CD4-positive, alpha-beta T cell (primary cell): ENCODE results near the gene CTPS2. TPM values are rescaled to one million over a fixed set of nuclear protein-coding genes. Genes with fewer than 3 reads are reported as not detected.
"Not testable (repeated sequence)": the region's sequence is repeated elsewhere in the genome, so short reads cannot be mapped to it uniquely, and the experiment has no call there.

ENCODE experiments used
- ATAC-seq: fragments of 200-7000 bp; cut with Tn5 transposase; one replicate; pipeline ENCODE4 v1.10.0; 2022; ENCODE audit warnings: mild to moderate bottlenecking; ENCODE audit not compliant: poor library complexity
- CTCF ChIA-PET: fragments of 350-600 bp; sonication (Branson Sonifier 250); formaldehyde crosslinking; loops from one replicate; lab custom pipeline; 2021; ENCODE audit warnings: antibody characterized with exemption, inconsistent platforms; lab: Charles Lee
- POLR2A ChIA-PET: fragments of 350-600 bp; sonication (Branson Sonifier 250); formaldehyde crosslinking; loops from one replicate; lab custom pipeline; 2021; ENCODE audit warnings: antibody characterized with exemption, inconsistent platforms; lab: Charles Lee
- DNase-seq, 14 experiments: peaks; one replicate each; pipeline ENCODE4 v3.0.0-alpha.2; 2013 to 2020; ENCODE audit warnings: mixed read lengths in 2 of 14
- H3K27ac ChIP-seq, 2 donors: one replicate each; pipeline versions ENCODE4 v1.5.1 to v1.7.0; 2013; ENCODE audit warnings: low read length in 2 of 2, low read depth in 1 of 2, mild to moderate bottlenecking in 1 of 2
- H3K27me3 ChIP-seq, 2 experiments: 1 replicate in 1 of 2; 2 replicates in 1 of 2; pipeline versions ENCODE4 v1.6.1 to v1.7.0; 2013; ENCODE audit warnings: low read length in 2 of 2, control low read depth in 1 of 2, mild to moderate bottlenecking in 1 of 2, moderate library complexity in 1 of 2; ENCODE audit not compliant: insufficient read depth in 2 of 2, control insufficient read depth in 1 of 2
- H3K36me3 ChIP-seq: one replicate; pipeline ENCODE4 v1.6.1; 2013; ENCODE audit warnings: low read length, control low read depth; ENCODE audit not compliant: insufficient read depth
- H3K4me1 ChIP-seq: one replicate; pipeline ENCODE4 v1.6.1; 2013; ENCODE audit warnings: low read length, control low read depth; ENCODE audit not compliant: insufficient read depth
- H3K4me3 ChIP-seq: one replicate; pipeline ENCODE4 v1.5.1; 2013; ENCODE audit warnings: mild to moderate bottlenecking, low read length, moderate library complexity
- H3K9me3 ChIP-seq, 2 experiments: 1 replicate in 1 of 2; 2 replicates in 1 of 2; pipeline versions ENCODE4 v1.6.1 to v1.7.0; 2013; ENCODE audit warnings: low read length in 2 of 2, mild to moderate bottlenecking in 2 of 2, control low read depth in 1 of 2, moderate library complexity in 1 of 2; ENCODE audit not compliant: control insufficient read depth in 1 of 2, insufficient read depth in 1 of 2
- H3K27ac Mint-ChIP-seq: one replicate; pipeline ENCODE4 v1.8.0; 2020; ENCODE audit warnings: mixed read lengths
- H3K27me3 Mint-ChIP-seq: one replicate; pipeline ENCODE4 v1.8.0; 2021; ENCODE audit warnings: mixed read lengths
- H3K36me3 Mint-ChIP-seq: one replicate; pipeline ENCODE4 v1.8.0; 2021; ENCODE audit warnings: low read depth, mixed read lengths
- H3K4me1 Mint-ChIP-seq: one replicate; pipeline ENCODE4 v1.8.0; 2021; ENCODE audit warnings: low read depth, mixed read lengths
- H3K4me3 Mint-ChIP-seq: one replicate; pipeline ENCODE4 v1.8.0; 2020; ENCODE audit warnings: mild to moderate bottlenecking, mixed read lengths
- H3K9me3 Mint-ChIP-seq: one replicate; pipeline ENCODE4 v1.8.0; 2020; ENCODE audit warnings: mixed read lengths
- intact Hi-C, 2 experiments: fragments of 100-400 bp; cut with DNase I in 1 of 2; cut with micrococcal nuclease in 1 of 2; formaldehyde crosslinking; loops; one replicate each; pipeline versions ENCODE4 v1.15.1 to v1.9.0; 2023 to 2025; cut with DNase I, micrococcal nuclease
- total RNA-seq, 174 experiments: library from RNA in 2 of 174; stranded (reverse) in 2 of 174; gene quantifications; one replicate each; pipeline ENCODE4 v1.2.3 and lab custom pipeline; 2021 to 2026
- TF ChIP-seq, protein P1 (sequence below): fragments of 200-600 bp; IDR thresholded peaks from one replicate; pipeline ENCODE4 v1.8.0; 2022; ENCODE audit warnings: antibody characterized with exemption, mild to moderate bottlenecking

CTPS2 gene
- total RNA-seq, 2 experiments from 2014 or later, result 3.8 to 4.6 TPM

DNA sequence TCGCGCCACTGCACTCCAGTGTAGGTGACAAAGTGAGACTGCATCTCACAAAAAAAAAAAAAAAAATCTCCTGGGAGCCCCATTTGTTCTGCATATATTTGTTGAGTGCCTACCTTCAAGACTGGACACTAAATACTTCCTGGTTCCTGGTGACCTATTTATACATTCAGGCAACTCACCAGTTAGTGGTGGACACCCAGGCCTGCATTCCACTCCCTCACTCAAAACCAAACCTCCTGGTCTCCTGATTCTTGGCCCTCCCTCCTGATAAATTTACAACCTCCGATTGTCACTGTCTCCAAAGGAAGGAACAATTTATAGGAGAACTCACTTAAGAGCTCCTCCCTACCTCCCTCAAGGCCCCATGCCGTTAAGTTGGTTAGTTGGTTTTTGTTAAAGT lies 10.0 kb upstream of the CTPS2 start:
- ATAC-seq (no peak), DNase-seq (no peak)
- H3K27ac Mint-ChIP-seq, result no peak overlapping the region
- Histone ChIP-seq H3K4me3 (no peak overlapping the region), H3K27me3 (no peaks in the 10 kb centered on the region), H3K36me3 (peaks cover 5% of the 10 kb centered on the region), H3K9me3 (no peaks in the 10 kb centered on the region), H3K27ac (no peak overlapping the region), H3K4me1 (peaks cover 20% of the 10 kb centered on the region)
- no peaks in the 10 kb centered on the region for H3K9me3 Mint-ChIP-seq
- ChIA-PET POLR2A (interaction anchor here (1.2 kb wide), 1 partner anchor 10 kb away, joined by 3 read pairs; the partner anchor contains the start of gene CTPS2), CTCF (no interaction called here)
- peaks cover 57% of the 10 kb centered on the region for H3K4me1 Mint-ChIP-seq
- peaks cover 43% of the 10 kb centered on the region for H3K36me3 Mint-ChIP-seq
- intact Hi-C loops, result loop anchor here (5.0 kb wide), 2 partner anchors 35 to 145 kb away; no protein-coding TSS in a partner anchor
- TF ChIP-seq, protein P1, sequence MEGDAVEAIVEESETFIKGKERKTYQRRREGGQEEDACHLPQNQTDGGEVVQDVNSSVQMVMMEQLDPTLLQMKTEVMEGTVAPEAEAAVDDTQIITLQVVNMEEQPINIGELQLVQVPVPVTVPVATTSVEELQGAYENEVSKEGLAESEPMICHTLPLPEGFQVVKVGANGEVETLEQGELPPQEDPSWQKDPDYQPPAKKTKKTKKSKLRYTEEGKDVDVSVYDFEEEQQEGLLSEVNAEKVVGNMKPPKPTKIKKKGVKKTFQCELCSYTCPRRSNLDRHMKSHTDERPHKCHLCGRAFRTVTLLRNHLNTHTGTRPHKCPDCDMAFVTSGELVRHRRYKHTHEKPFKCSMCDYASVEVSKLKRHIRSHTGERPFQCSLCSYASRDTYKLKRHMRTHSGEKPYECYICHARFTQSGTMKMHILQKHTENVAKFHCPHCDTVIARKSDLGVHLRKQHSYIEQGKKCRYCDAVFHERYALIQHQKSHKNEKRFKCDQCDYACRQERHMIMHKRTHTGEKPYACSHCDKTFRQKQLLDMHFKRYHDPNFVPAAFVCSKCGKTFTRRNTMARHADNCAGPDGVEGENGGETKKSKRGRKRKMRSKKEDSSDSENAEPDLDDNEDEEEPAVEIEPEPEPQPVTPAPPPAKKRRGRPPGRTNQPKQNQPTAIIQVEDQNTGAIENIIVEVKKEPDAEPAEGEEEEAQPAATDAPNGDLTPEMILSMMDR, result no peak
- H3K4me3 Mint-ChIP-seq, result peak overlapping the region; percentile 27
- H3K27me3 Mint-ChIP-seq, result no peaks in the 10 kb centered on the region

GRCh38 chrX:16719334-16720084 lies 7.0 kb upstream of the CTPS2 start, which contains the start of gene SYAP1:
Gene SYAP1 (plus strand): TSS chrX:16719612. CDS start chrX:16719725, 113 bp downstream.
- Mint-ChIP-seq H3K27ac (peak within 1 kb of the TSS; percentile 100), H3K9me3 (no peaks in the 10 kb centered on the region), H3K27me3 (no peaks in the 10 kb centered on the region), H3K36me3 (peaks cover 23% of the 10 kb centered on the region), H3K4me3 (peak within 1 kb of the TSS; percentile 97), H3K4me1 (peaks cover 44% of the 10 kb centered on the region)
- DNase-seq (peak; percentile 81 to 98 (median 92)), ATAC-seq (peak; percentile 86)
- Histone ChIP-seq H3K4me1 (peaks cover 20% of the 10 kb centered on the region), H3K4me3 (peak within 1 kb of the TSS; percentile 69), H3K27me3 (no peaks in the 10 kb centered on the region), H3K36me3 (peaks cover 3% of the 10 kb centered on the region), H3K9me3 (no peaks in the 10 kb centered on the region), H3K27ac (peak within 1 kb of the TSS; percentile 89 to 96)
- intact Hi-C loops, result loop anchor here (2.0 to 10.0 kb wide), 7 partner anchors 38 to 1383 kb away; partner anchors contain the start of genes TXLNG (in 2 of the 2) and AP1S2 (in 1 of the 2)
- TF ChIP-seq, protein P1, result no peak
- ChIA-PET CTCF (no interaction called here), POLR2A (interaction anchor here (0.6 to 1.4 kb wide), 8 partner anchors 11 to 1018 kb away, joined by 3 to 9 read pairs (median 4); partner anchors contain the start of genes AP1S2, CA5B and TXLNG)

DNA sequence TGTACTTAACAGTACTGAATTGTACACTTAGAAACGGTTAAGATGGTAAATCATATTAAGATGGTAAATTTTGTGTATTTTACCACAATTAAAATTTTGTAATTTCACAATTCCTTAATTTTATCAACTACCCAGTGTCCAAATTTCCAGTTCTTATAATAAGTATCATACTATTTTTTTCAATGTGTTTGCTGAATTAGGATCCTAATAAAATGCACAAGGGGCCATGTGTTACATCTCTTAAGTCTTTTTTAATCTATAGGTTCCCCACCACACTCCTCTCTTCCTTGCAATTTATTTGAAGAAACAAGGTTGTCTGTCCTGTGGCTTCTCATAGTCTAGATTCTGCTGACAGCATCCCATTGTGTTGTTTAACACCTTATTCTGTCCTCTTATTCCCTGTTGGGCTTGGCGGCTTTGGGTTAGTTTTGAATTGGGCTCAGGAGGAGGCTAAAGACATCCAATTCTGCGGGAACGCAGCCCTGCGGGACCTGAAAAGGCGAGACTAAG lies 6.4 kb upstream of the CTPS2 start:
- H3K36me3 ChIP-seq, result no peaks in the 10 kb centered on the region
- H3K4me1 ChIP-seq, result peaks cover 20% of the 10 kb centered on the region
- CTCF ChIA-PET, result interaction anchor here (0.6 kb wide), 1 partner anchor 15 kb away, joined by 3 read pairs; no protein-coding TSS in a partner anchor
- POLR2A ChIA-PET, result interaction anchor here (0.8 to 1.4 kb wide), 5 partner anchors 67 to 1019 kb away, joined by 3 to 9 read pairs (median 4); partner anchors contain the start of genes AP1S2, CA5B and TXLNG
- Mint-ChIP-seq H3K4me3 (peak overlapping the region; percentile 97), H3K27me3 (no peaks in the 10 kb centered on the region), H3K4me1 (peaks cover 41% of the 10 kb centered on the region), H3K27ac (peak overlapping the region; percentile 100), H3K36me3 (peaks cover 21% of the 10 kb centered on the region), H3K9me3 (no peaks in the 10 kb centered on the region)
- no peaks in the 10 kb centered on the region for H3K27me3 ChIP-seq
- H3K4me3 ChIP-seq, result peak overlapping the region; percentile 69
- TF ChIP-seq, protein P1, result no peak
- no peaks in the 10 kb centered on the region for H3K9me3 ChIP-seq
- no peak for DNase-seq
- H3K27ac ChIP-seq, result peak overlapping the region; percentile 89 to 96
- intact Hi-C loops, result loop anchor here (2.0 to 10.0 kb wide), 4 partner anchors 68 to 1044 kb away; partner anchors contain the start of genes TXLNG (in 2 of the 2) and AP1S2 (in 1 of the 2)
- ATAC-seq, result peak; percentile 22

DNA sequence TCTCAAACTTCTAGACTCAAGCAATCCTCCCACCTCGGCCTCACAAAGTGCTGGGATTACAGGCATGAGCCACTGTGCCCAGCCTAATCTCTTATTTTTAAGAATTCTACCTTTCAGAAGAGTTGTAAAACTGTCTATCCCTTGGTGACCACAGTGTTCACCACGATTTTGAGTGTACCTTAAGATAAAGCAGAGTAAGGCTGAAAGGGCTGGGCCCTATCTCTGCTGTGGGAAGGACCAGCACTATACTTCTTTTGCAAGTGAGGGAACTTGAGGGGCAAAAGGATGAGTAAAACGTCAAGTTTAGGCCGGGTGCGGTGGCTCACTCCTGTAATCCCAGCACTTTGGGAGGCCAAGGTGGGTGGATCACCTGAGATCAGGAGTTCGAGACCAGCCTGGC lies 4.0 kb upstream of the CTPS2 start:
- H3K9me3 ChIP-seq, H3K27me3 ChIP-seq, ATAC-seq, H3K9me3 Mint-ChIP-seq, H3K4me3 ChIP-seq, DNase-seq, CTCF ChIA-PET, H3K27ac ChIP-seq, H3K36me3 ChIP-seq, POLR2A ChIA-PET, H3K27me3 Mint-ChIP-seq, H3K4me3 Mint-ChIP-seq, H3K27ac Mint-ChIP-seq: not testable (repeated sequence)
- intact Hi-C loops, result loop anchor here in 1 of 2 experiments (5.0 to 10.0 kb wide), 3 partner anchors 71 to 1042 kb away; partner anchors contain the start of genes AP1S2 and TXLNG
- Mint-ChIP-seq H3K4me1 (peaks cover 28% of the 10 kb centered on the region), H3K36me3 (peaks cover 18% of the 10 kb centered on the region)
- peaks cover 28% of the 10 kb centered on the region for H3K4me1 ChIP-seq
